GM19240 (cell line): ENCODE measurements around the gene SAMD11.

Experiments used
- DNase-seq: peaks from one replicate; pipeline ENCODE4 v3.0.0; 2011; ENCODE audit warnings: low spot score; ENCODE audit not compliant: insufficient read length

The SAMD11 gene

DNA sequence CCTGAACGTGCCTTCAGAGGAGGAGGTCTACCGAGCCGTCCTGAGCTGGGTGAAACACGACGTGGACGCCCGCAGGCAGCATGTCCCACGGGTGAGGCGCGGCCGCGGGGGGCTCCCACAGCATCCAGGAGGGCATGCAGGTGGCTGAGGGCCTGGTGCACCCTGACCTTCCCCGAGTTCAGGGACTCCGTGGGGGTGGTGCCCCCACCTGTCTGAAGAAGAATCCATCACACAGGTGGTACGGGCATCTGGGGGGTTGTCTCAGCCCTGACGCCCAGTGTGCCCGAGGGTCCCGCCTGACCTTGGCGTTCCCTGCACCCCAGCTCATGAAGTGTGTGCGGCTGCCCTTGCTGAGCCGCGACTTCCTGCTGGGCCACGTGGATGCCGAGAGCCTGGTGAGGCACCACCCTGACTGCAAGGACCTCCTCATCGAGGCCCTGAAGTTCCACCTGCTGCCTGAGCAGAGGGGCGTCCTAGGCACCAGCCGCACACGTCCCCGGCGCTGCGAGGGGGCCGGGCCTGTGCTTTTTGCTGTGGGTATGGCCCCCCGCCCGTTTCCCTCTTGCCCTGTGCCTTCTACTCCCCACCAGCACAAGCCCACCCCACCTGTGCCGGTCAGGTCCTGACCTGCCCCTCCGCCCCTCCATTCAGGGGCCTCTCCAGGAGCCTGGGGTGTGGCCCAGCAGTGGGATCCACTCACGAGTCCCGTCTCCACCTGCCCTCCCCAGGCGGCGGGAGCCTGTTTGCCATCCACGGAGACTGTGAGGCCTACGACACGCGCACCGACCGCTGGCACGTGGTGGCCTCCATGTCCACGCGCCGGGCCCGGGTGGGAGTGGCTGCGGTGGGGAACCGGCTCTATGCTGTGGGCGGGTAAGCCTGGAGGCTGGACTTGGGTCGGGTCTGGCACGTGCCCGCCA, 38.9 kb downstream of the SAMD11 start:
- no peak for DNase-seq

DNA sequence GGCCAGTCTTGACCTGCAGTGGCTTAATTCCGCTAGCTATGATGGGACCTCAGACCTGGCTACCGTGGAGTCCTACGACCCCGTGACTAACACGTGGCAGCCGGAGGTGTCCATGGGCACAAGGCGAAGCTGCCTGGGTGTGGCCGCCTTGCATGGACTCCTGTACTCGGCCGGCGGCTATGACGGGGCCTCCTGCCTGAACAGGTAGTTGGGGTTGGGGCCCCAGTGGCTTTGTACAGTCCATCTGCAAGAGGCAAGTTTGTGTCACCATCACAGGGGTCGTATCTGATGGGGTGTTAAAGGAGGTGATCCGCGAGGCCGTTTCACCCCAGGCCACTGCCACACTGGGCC, 39.6 kb downstream of the SAMD11 start:
- DNase-seq = no peak

DNA sequence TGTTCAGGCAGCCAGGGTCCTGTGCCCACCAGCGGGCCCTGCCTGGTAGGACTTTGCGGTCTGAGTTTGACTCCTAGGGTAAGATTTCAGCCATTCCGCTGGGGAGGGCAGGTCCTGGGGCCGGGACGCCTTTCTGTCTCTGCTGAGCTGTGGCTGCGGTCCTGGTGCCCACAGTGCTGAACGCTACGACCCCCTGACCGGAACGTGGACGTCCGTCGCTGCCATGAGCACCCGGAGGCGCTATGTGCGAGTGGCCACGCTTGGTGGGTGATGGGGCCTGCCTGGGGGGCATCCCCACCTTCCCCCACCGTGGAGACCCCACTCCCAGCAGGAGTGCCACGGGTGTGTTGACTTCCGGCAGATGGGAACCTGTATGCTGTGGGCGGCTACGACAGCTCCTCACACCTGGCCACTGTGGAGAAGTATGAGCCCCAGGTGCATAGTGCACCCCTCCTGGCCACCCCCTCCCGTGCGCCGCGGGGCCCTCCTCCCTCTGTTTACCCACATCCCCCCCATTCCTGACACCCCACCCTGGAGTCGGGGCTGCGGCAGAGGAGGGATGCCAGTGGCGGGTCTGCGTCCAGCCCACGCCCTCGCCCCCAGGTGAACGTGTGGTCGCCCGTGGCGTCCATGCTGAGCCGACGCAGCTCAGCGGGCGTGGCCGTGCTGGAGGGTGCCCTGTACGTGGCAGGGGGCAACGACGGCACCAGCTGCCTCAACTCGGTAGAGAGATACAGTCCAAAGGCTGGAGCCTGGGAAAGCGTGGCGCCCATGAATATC, 40.2 kb downstream of the SAMD11 start:
- DNase-seq = no peak

DNA sequence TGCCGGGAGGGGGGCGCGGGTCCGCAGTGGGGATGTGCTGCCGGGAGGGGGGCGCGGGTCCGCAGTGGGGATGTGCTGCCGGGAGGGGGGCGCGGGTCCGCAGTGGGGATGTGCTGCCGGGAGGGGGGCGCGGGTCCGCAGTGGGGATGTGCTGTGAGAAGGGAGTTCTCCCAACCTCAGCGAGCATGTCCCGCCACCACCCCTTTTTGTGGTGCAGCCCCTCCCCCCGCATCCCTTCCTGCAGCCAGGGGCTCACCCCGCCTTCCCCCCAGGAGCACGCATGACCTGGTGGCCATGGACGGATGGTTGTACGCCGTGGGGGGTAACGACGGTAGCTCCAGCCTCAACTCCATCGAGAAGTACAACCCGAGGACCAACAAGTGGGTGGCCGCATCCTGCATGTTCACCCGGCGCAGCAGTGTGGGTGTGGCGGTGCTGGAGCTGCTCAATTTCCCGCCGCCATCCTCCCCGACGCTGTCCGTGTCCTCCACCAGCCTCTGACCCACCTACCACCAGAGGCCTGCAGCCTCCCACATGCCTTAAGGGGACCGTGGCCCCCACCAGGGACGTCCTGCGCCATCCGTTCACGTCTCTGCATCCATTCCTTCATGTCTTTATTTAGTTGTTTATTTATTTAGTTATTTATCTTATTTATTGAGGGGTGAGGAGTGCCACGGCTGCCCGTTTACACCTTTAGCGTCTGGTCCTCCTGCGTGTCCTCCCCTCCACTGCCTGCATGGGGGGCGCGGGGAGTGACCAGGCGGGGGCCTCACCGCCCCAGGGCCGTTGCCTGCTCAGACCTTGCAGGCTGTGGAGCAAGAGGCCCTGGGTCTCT, 41.2 kb downstream of the SAMD11 start:
- DNase-seq = no peak

DNA sequence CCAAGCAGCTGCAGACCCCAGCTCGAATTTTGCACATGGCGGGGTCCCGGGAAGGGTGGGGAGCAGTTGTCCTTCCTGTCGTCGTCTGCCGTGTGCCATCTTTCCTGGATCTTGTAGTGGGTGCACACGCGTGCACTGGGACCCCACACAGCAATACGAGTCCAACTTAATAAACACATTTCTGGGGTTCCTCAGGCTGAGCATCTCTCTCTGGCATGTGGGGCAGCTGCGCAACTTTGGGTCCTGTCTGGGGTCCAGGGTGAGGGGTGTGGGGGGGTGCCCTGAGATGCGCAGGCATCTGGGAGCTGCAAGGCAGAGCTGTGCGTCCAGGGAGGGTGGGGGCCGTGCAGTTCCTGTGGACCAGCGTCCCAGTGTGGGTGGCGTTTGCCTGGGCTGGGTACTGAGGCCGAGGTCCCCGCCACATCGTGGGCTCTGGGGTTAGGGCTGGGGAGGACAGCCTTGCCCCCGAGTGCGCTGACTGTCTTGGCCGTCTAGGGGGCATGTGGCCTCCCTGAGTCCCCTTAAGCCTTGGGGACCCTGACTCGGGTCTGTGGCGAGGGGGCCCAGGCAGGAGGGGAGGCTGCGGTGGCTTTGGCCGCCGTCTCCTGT, 41.9 kb downstream of the SAMD11 start:
- DNase-seq = no peak

DNA sequence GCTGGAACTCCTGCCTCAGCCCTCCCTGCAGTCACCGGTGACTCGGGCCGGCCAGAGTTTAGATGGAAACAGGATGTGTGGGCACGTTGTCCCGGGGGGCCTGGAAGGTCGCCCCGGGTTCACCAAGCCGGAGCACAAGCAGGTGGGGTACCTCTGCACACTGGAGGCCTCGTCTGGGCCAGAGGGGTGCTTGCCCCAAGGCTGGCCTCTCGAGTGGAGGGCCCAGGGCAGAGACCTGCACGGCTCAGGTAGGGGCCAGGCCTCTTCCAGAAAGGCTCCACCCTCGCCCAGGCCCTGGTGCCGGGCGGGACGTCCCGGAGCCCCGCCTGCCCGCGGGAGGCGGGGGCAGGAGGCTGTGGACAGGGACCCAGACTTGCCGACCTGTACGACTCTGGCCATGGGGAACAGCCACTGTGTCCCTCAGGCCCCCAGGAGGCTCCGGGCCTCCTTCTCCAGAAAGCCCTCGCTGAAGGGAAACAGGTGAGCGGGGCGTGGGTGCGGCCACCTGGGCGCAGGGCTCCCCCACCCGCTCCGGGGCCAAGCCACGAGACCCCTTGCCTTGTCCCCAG, 42.5 kb downstream of the SAMD11 start, which contains the start of gene PLEKHN1:
Gene PLEKHN1, plus strand, starts transcription at position 348 of the 569 bp plus-strand sequence. Its CDS starts 50 bp downstream, at position 398.
- DNase-seq = no peak

DNA sequence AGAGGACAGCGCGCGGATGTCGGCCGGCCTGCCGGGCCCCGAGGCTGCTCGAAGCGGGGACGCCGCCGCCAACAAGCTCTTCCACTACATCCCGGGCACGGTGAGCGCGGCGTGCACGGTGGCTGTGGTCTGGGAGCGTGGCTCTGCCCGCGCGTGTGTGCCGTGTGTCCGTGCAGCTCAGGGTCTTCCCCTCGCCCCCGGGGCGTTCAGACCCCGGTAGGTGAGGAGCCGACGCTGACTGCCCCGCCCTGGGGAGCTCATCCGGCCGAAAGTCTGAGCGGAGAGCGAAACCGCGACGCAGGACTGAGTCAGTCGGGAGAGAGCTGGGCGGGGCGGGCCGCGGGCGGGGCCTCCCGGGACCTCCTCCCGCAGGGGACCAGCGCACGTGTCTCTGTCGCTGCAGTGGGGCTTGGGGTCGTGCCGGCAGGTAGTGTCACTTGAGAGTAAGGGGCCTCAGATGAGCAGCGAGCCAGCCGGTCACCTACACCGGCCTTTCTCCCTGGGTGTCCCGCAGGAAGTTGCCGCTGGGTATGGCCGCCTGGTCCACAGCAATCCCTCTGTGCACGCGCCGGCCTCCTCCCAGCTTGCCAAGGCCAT, 43.1 kb downstream of the SAMD11 start:
- DNase-seq = peak; percentile 94

DNA sequence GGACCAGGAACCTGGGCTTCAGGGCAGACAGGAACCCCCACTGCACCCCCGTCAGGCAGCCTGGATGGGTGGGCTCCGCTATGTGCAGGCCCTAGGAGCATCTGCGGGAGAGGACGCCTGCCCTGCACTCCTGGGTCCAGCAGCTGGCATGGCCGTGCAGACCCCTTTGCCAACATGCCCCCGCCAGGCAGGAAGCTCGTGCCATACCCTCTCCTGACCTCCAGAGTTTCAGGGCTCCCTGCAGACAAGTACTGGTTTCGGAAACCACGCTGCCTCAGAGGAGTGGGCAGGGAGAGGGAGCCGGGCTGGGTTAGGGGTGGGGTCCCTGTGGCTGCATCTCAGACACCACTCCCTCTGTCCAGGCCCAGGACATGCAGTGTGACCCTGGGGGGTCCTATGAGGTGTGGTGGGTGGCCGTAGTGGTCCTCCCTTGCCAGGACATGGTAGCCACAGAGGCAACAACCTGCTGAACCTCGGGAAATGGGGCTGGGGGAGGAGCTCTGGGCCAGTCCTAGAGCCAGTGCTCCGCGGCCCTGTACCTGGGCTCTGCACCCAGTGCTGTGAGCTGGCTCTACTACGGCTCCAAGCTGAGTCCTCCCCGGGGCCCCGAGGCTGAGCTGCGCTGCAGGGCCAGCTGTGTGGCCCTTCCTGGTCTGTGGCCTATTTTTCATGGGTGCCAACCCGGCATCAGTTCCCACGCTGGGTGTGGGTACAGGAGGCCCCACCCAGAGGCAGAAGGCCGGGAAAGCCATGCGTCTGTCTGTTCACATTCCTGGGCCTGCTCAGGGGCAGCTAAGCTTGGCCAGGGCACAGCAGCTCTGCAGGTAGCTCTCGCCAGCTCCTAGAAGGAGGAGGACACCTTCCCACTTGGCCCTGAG, 44.0 kb downstream of the SAMD11 start:
- DNase-seq = no peak

DNA sequence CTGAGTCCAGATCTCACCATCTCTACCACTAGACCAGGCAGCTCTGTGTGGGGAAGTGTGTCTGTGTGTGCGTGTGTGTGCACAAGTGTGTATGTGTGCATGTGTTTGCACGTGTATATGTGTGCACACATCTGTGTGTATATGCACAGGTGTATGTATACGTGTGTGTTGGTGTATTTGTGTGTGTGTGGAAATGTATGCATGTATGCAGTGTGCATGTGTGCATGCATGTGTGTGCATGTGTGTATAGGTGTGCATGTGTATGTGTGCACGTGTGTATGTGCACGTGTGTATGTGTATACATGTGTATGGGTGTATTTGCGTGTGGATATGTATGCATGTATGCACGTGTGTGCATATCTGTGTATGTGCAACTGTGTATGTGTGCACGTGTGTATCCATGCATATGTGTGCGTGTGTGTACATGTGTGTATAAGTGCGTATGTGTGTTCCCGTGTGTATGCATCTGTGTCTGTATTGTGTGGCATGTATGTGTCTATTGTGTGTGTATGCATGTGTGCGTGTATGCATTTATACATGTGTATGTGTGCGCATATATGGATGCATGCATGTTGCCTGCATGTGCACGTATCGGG, 45.6 kb downstream of the SAMD11 start:
- no peak for DNase-seq

DNA sequence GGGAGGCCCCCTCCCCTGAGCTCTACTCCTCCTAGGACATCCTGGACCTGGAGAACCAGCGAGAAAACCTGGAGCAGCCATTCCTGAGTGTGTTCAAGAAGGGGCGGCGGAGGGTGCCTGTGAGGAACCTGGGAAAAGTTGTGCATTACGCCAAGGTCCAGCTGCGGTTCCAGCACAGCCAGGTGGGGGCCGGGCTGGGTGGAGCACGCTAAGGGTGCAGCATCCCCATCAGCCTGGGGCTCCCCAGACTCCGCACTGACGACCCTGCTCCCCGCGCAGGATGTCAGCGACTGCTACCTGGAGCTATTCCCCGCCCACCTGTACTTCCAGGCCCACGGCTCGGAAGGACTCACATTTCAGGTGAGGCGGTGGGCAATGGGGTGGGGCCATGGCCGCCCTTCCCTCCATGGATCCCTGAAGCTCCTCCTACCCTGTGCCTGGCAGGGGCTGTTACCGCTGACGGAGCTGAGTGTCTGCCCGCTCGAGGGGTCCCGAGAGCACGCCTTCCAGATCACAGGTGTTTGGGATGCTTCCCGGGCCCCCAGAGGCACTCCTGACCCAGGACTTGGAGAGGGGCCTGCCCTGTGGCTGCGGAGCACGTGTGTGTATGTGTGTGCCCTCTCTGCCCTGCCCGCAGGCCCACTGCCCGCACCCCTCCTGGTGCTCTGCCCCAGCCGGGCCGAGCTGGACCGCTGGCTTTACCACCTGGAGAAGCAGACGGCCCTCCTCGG, 46.7 kb downstream of the SAMD11 start:
- DNase-seq = no peak

DNA sequence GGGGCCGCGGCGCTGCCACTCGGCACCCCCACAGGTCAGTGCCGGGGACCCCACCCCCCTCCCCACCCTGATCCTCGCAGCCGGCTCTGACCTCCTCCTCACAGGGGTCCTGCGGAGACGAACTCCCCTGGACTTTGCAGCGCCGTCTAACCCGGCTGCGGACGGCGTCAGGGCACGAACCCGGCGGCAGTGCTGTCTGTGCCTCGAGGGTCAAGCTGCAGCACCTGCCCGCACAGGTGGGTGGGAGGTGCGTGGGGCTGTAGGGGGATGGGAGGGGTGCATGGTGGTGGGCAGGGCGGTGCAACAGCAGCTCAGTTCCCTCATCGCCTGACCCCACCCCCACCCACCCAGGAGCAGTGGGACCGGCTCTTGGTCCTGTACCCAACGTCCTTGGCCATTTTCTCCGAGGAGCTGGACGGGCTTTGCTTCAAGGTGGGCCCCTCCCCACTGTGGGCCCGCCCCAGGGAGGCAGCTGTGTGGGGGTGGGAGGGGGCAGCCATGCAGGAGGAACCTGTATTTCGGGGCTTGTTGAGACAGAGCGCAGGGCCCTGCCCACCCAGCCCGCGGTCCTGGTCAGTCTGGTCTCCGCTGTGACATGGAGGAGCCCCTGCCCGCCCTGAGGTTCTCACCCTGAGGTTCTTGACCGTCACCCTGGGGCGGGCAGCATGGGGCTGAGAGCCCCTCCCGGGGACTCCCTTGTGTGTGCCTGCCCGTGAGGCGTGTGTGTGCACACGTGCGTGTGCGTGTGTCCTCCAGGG, 47.4 kb downstream of the SAMD11 start:
- no peak for DNase-seq

DNA sequence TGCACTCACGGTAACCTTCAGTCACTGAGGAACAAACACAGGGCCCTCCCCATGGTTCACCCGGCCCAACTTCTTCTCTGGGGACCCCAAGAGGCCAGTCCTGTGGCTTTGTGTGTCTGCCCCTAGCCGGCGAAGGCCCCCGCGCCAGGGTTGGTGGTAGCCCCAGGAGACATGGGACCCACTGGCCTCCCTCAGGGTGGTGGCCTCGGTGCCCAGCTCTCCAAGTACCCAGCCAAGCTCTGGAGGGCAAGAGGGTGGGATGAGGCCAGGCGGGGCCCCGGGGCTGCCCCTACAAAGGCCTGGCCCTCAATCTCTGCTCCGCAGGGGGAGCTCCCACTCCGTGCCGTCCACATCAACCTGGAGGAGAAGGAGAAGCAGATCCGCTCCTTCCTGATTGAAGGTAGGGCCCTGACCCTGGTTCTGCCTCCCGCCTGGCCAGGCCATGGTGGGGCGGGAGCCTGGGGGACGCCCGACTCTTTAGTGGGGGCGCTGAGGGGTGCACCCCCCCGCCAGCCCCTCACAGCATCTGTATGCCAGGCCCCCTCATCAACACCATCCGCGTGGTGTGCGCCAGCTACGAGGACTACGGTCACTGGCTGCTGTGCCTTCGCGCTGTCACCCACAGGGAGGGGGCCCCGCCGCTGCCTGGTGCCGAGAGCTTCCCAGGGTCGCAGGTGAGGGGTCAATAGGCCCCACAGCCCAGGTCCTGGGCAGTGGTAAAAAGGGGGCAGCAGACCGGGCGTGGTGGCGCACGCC, 48.2 kb downstream of the SAMD11 start:
- DNase-seq = no peak

DNA sequence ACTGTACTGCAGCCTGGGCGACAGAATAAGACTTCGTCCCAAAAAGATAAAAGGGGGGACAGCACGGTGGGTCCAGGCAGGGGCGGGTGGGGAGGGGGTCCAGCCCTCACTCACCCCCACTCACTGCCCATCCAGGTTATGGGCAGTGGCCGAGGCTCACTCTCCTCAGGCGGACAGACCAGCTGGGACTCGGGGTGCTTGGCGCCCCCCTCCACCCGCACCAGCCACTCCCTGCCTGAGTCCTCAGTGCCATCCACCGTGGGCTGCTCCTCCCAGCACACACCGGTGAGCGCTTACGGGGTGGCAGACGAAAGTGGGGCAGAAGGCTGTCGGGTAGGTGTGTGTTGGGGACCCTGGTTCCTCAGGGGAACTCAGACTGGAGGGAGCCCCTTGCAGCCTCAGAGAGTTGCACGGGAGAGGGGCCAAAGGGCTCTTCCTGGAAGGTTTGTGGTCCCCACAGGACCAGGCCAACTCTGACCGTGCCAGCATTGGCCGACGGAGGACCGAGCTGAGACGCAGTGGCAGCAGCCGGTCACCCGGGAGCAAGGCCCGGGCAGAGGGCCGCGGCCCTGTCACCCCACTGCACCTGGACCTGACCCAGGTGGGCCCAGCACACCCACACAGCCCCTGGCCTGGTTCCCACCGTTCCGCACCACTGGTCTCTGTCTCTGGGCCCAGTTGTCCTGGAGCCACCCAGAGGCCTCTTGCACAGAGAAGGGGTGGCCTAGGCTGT, 49.2 kb downstream of the SAMD11 start:
- no peak for DNase-seq

DNA sequence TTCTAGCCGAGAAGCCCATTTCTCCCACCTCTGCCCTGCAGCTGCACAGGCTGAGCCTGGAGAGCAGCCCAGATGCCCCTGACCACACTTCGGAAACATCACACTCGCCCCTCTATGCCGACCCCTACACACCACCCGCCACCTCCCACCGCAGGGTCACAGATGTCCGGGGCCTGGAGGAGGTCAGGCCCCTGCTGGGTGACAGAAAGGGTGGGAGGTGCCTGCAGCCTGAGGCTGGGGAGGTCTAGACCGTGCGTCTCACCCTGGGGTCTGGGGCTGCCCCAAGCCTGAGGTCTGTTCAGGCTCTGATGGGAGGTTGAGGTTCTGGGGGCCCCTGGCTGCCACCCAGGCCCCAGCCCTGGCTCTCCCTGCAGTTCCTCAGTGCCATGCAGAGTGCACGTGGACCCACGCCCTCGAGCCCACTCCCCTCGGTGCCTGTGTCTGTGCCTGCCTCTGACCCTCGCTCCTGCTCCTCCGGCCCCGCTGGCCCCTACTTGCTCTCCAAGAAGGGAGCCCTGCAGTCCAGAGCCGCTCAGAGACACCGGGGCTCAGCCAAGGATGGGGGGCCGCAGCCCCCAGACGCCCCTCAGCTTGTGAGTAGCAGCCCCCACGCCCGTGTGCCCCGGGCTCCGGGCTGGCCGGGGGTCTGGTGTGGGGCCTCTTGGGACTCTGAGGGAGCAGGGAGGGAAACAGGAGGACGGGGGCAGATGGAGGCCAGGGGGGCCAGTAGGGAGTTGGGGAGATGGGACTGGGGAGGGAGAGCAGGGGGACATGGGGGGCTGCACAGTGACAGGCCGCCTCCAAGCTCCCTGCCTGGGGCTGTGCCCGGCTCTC, 50.0 kb downstream of the SAMD11 start:
- no peak for DNase-seq

DNA sequence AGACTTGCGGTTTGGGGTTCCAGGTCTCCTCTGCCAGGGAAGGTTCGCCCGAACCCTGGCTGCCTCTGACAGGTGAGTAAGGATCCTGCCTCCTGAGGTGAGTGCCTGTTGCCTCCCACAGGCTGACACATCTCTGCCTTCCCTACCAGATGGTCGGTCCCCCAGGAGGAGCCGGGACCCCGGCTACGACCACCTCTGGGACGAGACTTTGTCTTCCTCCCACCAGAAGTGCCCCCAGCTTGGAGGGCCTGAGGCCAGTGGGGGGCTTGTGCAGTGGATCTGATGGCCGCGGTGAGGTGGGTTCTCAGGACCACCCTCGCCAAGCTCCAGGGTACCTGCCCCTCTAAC, 50.5 kb downstream of the SAMD11 start:
- no peak for DNase-seq
